GM18867 (cell line): ENCODE results near the gene SCLY.
A peak's percentile ranks its signal among the peaks of the same experiment; 100 is the strongest.

Experiments
- ATAC-seq: cut with Tn5 transposase; IDR thresholded peaks from one replicate; pipeline ENCODE4 v1.9.1; 2021; ENCODE audit warnings: mild to moderate bottlenecking, moderate library complexity; ENCODE audit not compliant: unreplicated experiment

Gene SCLY

GRCh38 chr2:238096311-238097011, 35.7 kb downstream of the SCLY start:
- ATAC-seq, result no peak

DNA sequence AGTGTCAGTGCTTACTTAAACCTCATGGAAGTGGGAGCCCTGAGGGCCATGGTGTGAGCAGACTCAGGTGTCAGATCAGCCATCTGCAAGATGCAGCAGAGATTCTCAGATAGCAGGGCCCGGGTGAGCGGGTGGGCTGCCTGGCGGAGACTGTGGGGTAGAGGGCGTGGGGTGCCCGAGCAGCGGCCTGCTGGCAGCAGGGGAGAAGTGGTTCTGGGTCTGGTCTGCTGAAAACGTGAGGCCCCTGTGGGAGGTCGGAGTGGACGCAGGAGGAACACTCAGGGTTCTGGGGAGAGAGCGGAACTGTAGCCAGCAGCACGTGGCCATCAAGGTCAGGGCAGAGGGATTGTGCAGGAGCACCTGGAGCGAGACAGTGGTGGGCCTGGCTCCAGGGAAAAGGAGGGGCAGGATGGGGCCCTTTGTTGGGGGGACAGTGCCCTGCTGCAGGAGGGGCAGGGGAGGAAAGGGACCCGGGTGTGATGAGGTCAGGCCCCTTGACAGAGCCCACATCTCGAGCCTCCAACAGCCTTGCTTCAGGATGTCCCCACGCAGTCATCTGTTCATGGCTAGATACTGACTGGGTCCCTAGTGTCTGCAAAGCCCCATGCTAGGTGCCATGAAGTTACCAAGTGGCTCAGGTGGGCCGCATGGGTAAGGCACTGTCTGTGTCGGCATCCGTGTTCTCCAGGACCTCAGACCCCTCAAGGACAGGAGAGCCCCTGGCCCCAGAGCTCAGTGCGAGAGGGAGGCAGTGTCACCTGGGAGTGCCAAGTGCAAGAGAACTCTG, 36.6 kb downstream of the SCLY start:
- ATAC-seq, result no peak

- ATAC-seq, result peak; percentile 81
Measured at GRCh38 chr2:238097988-238098871, 37.4 kb downstream of the SCLY start.

- ATAC-seq, result peak; percentile 9
Measured at GRCh38 chr2:238098901-238099713, 38.3 kb downstream of the SCLY start.

GRCh38 chr2:238099714-238100048, 38.9 kb downstream of the SCLY start:
- no peak for ATAC-seq

GRCh38 chr2:238100049-238100820, 39.4 kb downstream of the SCLY start, which contains the start of gene ESPNL:
Gene ESPNL, plus strand, starts transcription at chr2:238100340. Its CDS starts 80 bp downstream, at chr2:238100420.
- no peak for ATAC-seq

DNA sequence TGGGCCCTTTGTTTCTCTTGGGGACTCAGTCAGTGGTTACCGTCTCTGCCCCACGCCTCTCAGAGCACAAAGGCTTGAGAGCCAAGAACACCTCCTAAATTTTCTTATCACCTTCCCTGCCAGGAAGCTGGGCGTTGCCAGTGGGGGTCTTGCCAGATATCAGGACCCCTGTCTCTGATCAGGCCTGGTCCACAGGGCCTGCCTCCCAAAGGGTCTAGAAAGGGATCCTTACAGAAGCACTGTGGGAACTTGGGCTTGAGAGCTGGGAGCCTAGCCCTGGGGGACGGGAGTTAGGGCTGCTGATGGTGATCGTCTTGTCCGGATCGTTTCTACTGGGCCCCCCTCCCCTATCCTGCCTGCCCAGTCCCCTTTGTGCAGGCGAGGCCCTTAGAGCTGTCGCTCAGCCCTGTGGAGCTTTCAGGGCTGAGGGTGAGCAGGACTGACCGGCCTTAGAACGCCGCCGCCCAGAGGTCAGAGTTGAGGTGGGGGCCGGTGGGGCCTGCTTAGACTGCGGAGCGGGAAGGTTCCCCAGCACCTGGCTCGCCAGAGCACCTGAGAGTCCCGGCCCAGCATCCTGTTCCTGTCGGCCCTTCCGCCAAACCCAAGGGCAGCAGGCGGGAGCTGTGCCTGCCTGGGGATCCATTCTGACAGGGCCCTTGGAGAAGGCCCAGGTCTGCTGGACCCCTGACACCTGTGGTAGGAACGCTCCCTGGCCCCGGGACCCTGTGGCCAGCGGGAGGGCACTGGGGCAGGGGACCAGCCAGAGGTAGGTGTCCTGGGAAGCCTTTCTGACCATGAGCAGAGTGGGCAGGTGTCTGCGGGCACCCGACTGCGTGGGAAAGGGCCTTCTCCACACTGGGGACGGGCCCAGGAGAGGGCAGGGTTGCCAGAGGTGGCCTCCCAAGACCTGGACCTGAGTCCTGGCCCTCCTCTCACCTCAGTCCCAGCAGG, 40.3 kb downstream of the SCLY start:
- no peak for ATAC-seq

DNA sequence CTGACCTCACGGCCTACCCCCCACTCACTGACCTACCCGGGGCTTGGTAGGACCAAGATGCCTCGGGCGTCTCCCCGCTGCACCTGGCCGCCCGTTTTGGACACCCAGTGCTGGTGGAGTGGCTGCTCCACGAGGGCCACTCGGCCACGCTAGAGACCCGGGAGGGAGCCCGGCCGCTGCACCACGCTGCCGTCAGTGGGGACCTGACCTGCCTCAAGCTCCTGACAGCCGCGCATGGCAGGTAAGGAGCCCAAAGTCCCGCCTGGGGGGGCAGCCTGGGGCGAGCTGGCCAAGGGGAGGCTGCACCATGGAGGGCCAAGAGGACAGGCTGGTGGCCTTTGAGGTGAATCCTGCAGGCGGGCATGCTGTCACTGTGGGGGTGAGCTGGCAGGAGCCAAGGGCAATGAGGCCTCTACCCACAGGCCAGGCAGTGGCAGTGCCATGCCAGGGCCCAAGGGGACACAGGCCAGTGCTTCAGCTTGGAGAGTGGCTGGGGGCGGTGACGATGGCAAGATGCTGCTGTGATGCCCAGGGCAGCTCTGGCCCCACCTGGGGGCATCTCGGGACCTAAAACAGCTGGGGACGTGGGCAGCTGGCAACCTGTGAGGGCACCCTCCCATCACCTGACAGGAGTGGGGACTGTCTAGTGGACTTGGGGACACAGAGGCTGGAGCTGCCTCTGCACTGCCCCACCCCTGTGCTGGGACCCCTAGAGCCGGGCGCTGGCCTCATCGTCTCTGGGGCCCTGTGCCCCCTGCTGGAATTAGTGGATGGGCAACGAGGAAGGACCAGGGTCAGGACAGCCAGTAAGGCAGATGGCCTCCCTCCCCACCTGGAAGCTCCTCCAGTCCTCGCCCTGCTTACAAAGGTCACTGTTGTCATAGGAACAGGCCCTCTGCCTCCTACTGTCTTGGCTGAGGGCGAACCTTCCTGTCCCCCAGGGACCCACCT, 41.4 kb downstream of the SCLY start:
- ATAC-seq, result no peak

- ATAC-seq, result no peak
Measured at GRCh38 chr2:238102865-238103264, 42.1 kb downstream of the SCLY start.

DNA sequence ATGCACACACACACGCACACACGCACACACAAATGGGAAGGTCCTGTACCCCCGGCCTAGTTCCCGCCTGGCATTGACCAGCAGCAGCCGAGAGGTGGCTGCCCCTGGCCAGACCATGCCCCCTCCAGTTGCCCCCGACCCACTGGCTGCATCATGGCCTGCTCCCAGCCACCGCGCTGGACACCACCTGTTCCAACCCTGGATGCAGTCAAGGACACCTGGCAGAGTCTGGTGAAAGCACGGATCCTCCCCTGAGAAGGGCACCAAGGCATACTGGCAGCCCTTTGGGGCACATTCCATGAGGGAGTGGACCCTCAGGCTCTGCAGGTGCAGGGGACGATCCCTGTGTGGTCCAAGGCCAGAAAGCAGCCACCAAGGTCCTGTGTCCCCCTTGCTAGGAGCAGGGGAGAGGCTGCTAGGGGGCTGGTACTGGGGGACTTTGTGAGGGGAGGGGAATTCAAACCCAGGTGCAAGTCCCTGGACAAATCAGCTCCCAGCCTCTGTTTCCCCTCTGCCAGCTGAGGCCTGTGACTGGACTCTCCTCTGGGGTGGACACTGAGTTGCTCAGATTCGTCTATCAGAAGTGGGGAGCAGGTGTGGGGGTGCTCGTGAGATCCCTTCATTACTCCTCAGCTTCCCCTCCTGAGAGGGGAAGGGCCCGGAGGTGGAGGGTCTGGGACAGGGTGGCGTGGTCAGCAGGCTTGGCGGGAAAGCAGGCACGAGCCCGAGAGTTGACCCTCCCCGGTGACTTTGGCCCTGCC, 42.8 kb downstream of the SCLY start:
- ATAC-seq, result no peak

DNA sequence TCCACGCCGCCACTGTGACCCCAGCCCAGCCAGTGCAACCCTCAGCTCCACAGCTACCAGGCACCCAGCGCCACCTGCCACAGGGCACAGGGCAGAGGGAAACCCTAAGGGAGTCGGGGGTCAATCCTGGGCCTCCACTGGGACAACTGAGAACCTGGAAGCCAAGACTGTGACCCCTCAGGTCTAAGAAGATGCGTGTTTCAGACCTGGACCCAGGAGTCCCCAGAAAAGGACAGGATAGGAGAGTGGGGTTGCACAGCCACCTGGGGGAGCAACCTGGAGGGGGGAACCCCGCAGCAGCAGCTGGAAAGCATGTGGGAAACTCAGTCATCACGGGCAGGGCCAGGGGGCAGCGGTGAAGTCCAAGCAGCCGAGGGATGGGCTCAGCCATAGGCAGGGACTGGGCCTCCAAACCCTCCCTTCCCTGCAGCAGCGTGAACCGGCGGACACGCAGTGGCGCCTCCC, 43.5 kb downstream of the SCLY start:
- ATAC-seq, result no peak

GRCh38 chr2:238104691-238105371, 44.0 kb downstream of the SCLY start:
- no peak for ATAC-seq

GRCh38 chr2:238105506-238106338, 44.9 kb downstream of the SCLY start:
- no peak for ATAC-seq

GRCh38 chr2:238106339-238106697, 45.5 kb downstream of the SCLY start:
- ATAC-seq, result no peak
